ENCODE measurements around the gene OR9Q1. TPM values are rescaled to one million over a fixed set of nuclear protein-coding genes. Genes with fewer than 3 reads are reported as not detected.

Gene OR9Q1, protein sequence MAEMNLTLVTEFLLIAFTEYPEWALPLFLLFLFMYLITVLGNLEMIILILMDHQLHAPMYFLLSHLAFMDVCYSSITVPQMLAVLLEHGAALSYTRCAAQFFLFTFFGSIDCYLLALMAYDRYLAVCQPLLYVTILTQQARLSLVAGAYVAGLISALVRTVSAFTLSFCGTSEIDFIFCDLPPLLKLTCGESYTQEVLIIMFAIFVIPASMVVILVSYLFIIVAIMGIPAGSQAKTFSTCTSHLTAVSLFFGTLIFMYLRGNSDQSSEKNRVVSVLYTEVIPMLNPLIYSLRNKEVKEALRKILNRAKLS
- total RNA-seq, result not detected

DNA sequence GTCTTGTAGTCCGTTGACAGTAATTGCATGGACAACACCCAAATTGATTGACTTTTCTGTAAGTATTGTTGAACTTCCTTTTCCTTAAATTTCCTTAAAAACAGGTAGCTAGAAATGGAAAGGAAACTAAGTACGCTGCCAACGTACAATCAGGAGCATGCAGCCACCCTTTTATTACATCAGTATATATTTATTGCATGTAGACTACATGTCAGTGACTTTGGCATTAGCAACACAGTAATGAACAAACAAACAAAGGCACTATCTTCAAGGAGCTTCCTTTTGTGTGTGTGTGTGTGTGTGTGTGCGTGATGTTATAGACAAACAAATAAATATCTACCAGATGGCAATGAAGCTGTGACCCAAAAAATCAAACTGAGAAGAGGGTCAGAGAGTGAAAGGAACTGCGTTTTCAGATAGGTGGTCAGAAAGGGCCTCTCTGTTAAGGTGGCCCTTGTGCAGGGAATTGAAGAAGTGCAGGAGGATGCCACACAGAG is at the start of gene OR9Q1:
OR9Q1 (plus strand) TSS at position 447 of the 497 bp plus-strand sequence. CDS start 155,564 bp downstream, outside the sequence.
- 61 to 63% methylated on average over 5 of the region's 5 CpGs for WGBS, 2 donors
- TF ChIP-seq POLR2A (IDR thresholded peaks at IDR 0.05), result no peak
- TF ChIP-seq POLR2AphosphoS5 (IDR thresholded peaks at IDR 0.05), result peak in 1 of 2 donors; percentile 12
- peak in 1 of 4 donors; percentile 30 for TF ChIP-seq EP300 (IDR thresholded peaks at IDR 0.05)
- TF ChIP-seq, protein P1, sequence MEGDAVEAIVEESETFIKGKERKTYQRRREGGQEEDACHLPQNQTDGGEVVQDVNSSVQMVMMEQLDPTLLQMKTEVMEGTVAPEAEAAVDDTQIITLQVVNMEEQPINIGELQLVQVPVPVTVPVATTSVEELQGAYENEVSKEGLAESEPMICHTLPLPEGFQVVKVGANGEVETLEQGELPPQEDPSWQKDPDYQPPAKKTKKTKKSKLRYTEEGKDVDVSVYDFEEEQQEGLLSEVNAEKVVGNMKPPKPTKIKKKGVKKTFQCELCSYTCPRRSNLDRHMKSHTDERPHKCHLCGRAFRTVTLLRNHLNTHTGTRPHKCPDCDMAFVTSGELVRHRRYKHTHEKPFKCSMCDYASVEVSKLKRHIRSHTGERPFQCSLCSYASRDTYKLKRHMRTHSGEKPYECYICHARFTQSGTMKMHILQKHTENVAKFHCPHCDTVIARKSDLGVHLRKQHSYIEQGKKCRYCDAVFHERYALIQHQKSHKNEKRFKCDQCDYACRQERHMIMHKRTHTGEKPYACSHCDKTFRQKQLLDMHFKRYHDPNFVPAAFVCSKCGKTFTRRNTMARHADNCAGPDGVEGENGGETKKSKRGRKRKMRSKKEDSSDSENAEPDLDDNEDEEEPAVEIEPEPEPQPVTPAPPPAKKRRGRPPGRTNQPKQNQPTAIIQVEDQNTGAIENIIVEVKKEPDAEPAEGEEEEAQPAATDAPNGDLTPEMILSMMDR (IDR thresholded peaks at IDR 0.05), result no peak
- Histone ChIP-seq H3K27ac (peak within 1 kb of the TSS in 3 of 4 donors; percentile 38 to 72 (median 72)), H3K9me3 (no peaks in the 10 kb centered on the region), H3K4me1 (peaks cover 9 to 38% (median 20%) of the 10 kb centered on the region in 4 donors), H3K36me3 (no peaks in the 10 kb centered on the region), H3K4me3 (no peak within 1 kb of the TSS), H3K27me3 (no peaks in the 10 kb centered on the region)
- DNase-seq, result no peak
- no peak for ATAC-seq (ENCODE audit: low FRiP score in 2 of 2)

DNA sequence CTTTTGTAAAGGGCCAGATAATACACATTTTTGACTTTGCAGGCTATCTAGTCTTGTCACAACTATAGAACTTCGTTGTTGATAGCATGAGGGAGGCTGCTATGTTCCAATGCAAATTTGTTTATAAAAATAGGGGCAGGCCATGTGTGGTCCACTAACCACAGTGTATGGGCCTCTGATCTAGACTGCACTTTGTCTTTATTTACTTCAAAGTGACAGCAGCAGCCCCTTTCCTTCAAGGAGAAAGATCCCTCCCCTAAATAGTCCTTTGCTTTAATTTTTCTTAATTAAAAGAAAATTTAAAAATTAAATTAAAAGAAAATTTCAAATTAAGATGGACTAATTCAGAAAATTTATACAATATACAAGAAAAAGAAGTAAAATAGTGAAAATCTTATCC is 49.5 kb upstream of the OR9Q1 start:
- Histone ChIP-seq H3K36me3 (no peaks in the 10 kb centered on the region), H3K27me3 (no peaks in the 10 kb centered on the region), H3K4me3 (no peak overlapping the region), H3K4me1 (no peaks in the 10 kb centered on the region), H3K9me3 (no peaks in the 10 kb centered on the region), H3K27ac (no peak overlapping the region)
- TF ChIP-seq, protein P1 (IDR thresholded peaks at IDR 0.05), result no peak
- no peak for TF ChIP-seq EP300 (IDR thresholded peaks at IDR 0.05)
- ATAC-seq (ENCODE audit: low FRiP score in 2 of 2), result no peak
- DNase-seq, result no peak
- 65 to 67% methylated on average over 1 of the region's 1 CpG for WGBS, 2 donors

DNA sequence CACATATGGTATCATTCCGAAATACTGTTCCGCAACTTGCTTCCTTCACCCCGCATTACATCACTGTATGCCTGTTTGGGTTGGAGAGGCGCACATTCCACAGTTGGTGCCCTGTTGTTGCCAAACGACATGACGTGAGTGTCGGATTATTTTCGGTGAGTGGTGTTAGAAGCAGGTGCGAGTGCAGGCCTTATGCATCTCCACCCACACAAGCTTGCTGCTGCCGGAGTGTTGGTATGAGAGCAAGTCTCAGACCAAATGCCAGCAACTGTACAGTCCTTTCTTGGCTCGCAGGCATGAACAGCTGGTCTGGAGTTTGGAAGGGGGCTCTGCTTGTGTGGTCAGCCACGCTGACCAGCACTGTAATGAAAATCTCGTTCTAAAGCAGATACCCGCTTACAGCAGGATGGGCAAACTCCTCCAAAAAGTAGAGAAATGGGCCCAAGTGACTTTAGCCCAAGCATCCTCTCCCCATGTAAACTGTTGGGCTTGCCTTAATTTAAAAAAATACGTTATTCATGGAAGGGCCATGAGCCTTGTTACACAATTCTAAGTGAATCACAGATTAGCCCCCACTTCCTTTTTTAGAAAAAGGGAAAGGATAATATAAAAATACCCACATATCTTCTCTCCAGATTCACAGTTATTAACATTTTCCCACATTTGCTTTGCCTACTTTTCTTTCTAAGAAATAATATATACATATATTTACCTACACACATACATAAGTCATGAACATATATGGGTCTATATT is 48.7 kb upstream of the OR9Q1 start:
- ATAC-seq (ENCODE audit: low FRiP score in 2 of 2) (peak in 1 of 2 donors; percentile 19), DNase-seq (no peak)
- TF ChIP-seq, protein P1 (IDR thresholded peaks at IDR 0.05), result no peak
- TF ChIP-seq EP300 (IDR thresholded peaks at IDR 0.05), result no peak
- no peak for TF ChIP-seq POLR2AphosphoS5 (IDR thresholded peaks at IDR 0.05)
- no peak for TF ChIP-seq POLR2A (IDR thresholded peaks at IDR 0.05)
- WGBS, 2 donors, result 78 to 82% methylated on average over 15 of the region's 15 CpGs
- Histone ChIP-seq H3K4me1 (no peaks in the 10 kb centered on the region), H3K36me3 (no peaks in the 10 kb centered on the region), H3K4me3 (no peak overlapping the region), H3K27me3 (no peaks in the 10 kb centered on the region), H3K9me3 (no peaks in the 10 kb centered on the region), H3K27ac (no peak overlapping the region)

DNA sequence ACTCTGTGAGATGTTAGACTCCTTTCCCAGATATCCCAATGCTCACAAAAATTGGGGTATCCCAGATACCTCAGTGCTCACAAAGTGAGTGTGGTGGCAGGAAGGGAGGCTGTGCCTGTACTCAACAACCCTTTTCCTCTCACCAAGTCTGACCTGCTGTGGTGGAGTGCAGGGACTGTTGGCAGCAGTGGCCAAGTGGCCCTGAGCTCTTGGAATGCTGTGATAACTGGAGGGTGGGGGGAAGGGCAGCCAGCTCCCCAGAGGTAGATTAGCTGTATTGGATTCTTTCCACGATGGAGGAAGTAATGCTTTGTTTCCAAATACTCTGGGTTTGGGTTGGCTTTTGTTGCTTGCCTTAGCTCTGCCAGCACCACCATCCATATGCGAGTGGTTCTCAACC is 46.0 kb upstream of the OR9Q1 start:
- DNase-seq (no peak), ATAC-seq (ENCODE audit: low FRiP score in 2 of 2) (no peak)
- 45 to 46% methylated on average over 2 of the region's 2 CpGs for WGBS, 2 donors
- H3K36me3 ChIP-seq, result no peaks in the 10 kb centered on the region
- H3K27me3 ChIP-seq, result no peaks in the 10 kb centered on the region
- no peaks in the 10 kb centered on the region for H3K4me1 ChIP-seq
- H3K27ac ChIP-seq, result no peak overlapping the region
- H3K4me3 ChIP-seq, result no peak overlapping the region
- H3K9me3 ChIP-seq, result no peaks in the 10 kb centered on the region
- no peak for TF ChIP-seq POLR2AphosphoS5 (IDR thresholded peaks at IDR 0.05)
- TF ChIP-seq, protein P1 (IDR thresholded peaks at IDR 0.05), result no peak
- no peak for TF ChIP-seq EP300 (IDR thresholded peaks at IDR 0.05)
- no peak for TF ChIP-seq POLR2A (IDR thresholded peaks at IDR 0.05)

Measured in upper lobe of left lung (tissue), 6 donors.